BJ (cell line): ENCODE measurements around the gene HSPA1B. TPM values are rescaled to one million over a fixed set of nuclear protein-coding genes. Genes with fewer than 3 reads are reported as not detected.

Source experiments
- CTCF ChIA-PET: fragments of 350-600 bp; formaldehyde crosslinking; extraction: SDS; loops from one replicate; lab custom pipeline; 2021; ENCODE audit warnings: antibody characterized with exemption, inconsistent platforms; lab: Yijun Ruan, JAX
- POLR2A ChIA-PET: fragments of 300-600 bp; sonication (Branson Sonifier 250); formaldehyde crosslinking; extraction: SDS; loops from one replicate; lab custom pipeline; 2021; ENCODE audit warnings: antibody characterized with exemption; lab: Charles Lee
- DNase-seq: peaks from one replicate; pipeline ENCODE4 v3.0.0-alpha.2; 2011; ENCODE audit warnings: low read depth
- H3K27me3 ChIP-seq: 2 replicates; pipeline ENCODE4 v1.6.0; 2011; ENCODE audit warnings: low read length; ENCODE audit not compliant: control insufficient read depth, insufficient read depth
- H3K36me3 ChIP-seq: 2 replicates; pipeline ENCODE4 v1.5.1; 2011; ENCODE audit warnings: low read length; ENCODE audit not compliant: control insufficient read depth, insufficient read depth
- H3K4me3 ChIP-seq: 2 replicates; pipeline ENCODE4 v1.5.1; 2011; ENCODE audit warnings: low read depth, mild to moderate bottlenecking, control low read depth, low read length
- polyA plus RNA-seq: library from polyadenylated mRNA; depleted of rRNA; stranded (reverse); fragments of >200 nt; gene quantifications from 2 replicates; pipeline ENCODE4 v1.2.3, GENCODE V29; 2011
- TF ChIP-seq, protein P1 (sequence below): IDR thresholded peaks from 2 replicates; pipeline ENCODE4 v1.5.1; 2011; ENCODE audit warnings: low read depth, mild to moderate bottlenecking, control low read depth, inconsistent platforms, low read length, moderate library complexity; ENCODE audit not compliant: insufficient read depth

Gene HSPA1B
- polyA plus RNA-seq, 1 experiment, result 42.8 TPM

DNA sequence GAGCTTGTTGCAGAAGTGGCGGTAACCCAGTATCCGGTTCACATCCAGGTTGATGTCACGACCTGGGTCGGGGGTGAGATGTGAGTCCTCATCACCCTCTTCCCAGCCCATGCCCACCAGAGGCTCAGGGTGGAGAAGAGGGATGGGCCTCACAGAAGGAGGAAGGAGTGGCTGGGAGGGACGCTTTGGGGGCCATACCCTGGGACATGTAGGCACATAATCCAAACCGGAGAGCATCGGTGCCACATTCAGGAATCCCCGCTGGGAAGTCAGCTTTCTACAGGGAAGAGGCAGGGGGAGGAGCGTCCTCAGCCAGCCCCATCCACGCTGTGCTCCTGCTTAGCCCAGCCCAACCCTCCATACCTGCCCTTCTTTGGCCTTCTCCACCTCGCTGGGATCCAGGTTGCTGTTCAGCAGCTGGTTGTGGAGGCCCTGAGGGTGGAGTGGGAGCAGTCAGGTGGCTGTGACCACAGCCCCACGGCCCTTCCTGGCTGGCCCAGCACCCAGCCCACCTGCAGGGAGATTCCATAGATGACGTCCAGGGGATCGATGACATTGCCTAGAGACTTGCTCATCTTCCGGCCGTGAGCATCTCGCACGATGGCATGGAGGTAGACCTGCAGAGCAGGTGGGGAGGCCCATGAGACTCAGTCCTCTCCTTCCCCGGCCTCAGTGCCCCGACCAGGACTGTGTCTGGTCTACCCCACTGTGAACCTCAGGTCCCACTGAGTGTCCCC lies 46.9 kb upstream of the HSPA1B start:
- Histone ChIP-seq H3K4me3 (no peak overlapping the region), H3K36me3 (peaks cover 48% of the 10 kb centered on the region), H3K27me3 (no peaks in the 10 kb centered on the region)
- no peak for DNase-seq
- ChIA-PET CTCF (interaction anchor here (1.1 to 3.3 kb wide), 2 partner anchors 11 kb away, joined by 4 to 14 read pairs; no protein-coding TSS in a partner anchor), POLR2A (no interaction called here)
- TF ChIP-seq, protein P1, sequence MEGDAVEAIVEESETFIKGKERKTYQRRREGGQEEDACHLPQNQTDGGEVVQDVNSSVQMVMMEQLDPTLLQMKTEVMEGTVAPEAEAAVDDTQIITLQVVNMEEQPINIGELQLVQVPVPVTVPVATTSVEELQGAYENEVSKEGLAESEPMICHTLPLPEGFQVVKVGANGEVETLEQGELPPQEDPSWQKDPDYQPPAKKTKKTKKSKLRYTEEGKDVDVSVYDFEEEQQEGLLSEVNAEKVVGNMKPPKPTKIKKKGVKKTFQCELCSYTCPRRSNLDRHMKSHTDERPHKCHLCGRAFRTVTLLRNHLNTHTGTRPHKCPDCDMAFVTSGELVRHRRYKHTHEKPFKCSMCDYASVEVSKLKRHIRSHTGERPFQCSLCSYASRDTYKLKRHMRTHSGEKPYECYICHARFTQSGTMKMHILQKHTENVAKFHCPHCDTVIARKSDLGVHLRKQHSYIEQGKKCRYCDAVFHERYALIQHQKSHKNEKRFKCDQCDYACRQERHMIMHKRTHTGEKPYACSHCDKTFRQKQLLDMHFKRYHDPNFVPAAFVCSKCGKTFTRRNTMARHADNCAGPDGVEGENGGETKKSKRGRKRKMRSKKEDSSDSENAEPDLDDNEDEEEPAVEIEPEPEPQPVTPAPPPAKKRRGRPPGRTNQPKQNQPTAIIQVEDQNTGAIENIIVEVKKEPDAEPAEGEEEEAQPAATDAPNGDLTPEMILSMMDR, result no peak

DNA sequence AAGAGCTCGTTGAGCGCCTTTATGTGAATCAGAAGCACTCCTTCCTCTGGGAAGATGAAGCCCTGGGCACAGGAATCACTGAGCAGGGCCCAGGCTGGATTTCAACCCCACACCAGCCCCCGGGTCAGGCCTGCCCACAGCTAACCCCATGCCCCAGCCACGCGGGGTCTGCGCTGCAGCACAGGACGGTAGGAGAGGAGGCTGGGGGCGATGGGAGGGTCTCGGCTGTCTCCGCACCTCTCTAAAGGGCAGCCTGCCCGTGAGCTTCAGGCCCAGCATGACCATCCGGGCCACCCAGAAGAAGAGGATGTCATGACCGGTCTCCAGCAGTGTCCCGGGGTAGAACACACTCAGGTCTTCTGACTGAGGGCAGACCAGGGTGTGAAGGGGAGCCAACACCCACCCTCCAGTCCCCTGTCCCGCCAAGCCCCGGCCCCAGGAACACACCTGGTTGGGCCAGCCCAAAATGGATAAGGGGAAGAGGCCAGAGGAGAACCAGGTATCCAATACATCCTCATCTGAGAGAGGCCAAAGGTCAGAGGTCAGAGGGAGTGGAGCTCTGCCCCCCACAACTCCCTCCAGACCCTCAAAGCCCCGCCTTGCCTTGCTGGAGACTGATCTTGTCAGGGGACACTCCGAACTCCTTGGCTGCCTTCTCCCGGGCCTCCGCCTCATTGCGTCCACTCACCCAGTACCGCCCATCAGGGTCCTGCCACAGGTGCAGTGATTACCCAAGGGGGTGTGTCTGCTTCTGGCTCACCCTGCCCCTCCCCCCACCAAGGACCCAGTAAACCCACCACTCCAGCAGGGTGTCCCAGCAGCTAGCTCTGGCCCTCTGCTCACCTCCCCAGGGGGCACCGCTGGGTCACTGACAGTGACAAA lies 46.1 kb upstream of the HSPA1B start:
- ChIA-PET POLR2A (no interaction called here), CTCF (interaction anchor here (3.3 kb wide), 1 partner anchor 12 kb away, joined by 14 read pairs; no protein-coding TSS in a partner anchor)
- DNase-seq, result no peak
- peaks cover 48% of the 10 kb centered on the region for H3K36me3 ChIP-seq
- no peaks in the 10 kb centered on the region for H3K27me3 ChIP-seq
- no peak overlapping the region for H3K4me3 ChIP-seq
- TF ChIP-seq, protein P1, result no peak

DNA sequence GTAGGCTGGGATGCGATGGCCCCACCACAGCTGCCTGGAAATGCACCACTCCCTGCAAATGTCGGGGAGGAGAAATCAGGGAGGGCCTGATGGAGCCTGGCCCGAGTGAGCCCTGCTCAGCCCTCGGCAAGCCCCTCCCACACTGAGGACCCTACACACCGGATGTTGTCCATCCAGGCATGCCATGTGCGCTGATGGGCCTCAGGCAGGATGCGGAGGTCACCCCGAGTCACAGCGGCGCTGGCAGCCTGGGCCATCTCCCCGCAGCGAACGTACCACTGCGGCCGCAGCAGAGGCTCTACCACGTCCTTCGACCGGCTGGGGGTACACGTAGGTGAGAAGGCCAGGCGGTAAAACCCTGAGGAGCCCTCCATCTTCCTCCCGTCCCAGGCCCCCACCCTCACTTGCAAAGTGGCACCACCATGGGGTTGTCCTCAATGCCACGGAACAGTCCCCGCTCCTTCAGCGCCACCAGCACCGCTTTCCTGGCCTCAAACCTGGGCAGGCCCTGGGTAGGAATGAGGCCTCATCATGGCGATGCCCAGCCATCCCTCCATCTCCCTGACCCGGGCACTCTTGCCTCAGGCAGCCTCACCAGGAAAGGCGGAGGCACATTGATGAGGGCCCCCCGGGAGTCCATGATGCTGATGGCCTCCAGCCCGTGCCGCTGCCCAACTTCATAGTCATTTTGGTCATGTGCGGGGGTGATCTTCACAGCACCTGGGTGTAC lies 45.2 kb upstream of the HSPA1B start:
- ChIA-PET POLR2A (no interaction called here), CTCF (no interaction called here)
- TF ChIP-seq, protein P1, result no peak

DNA sequence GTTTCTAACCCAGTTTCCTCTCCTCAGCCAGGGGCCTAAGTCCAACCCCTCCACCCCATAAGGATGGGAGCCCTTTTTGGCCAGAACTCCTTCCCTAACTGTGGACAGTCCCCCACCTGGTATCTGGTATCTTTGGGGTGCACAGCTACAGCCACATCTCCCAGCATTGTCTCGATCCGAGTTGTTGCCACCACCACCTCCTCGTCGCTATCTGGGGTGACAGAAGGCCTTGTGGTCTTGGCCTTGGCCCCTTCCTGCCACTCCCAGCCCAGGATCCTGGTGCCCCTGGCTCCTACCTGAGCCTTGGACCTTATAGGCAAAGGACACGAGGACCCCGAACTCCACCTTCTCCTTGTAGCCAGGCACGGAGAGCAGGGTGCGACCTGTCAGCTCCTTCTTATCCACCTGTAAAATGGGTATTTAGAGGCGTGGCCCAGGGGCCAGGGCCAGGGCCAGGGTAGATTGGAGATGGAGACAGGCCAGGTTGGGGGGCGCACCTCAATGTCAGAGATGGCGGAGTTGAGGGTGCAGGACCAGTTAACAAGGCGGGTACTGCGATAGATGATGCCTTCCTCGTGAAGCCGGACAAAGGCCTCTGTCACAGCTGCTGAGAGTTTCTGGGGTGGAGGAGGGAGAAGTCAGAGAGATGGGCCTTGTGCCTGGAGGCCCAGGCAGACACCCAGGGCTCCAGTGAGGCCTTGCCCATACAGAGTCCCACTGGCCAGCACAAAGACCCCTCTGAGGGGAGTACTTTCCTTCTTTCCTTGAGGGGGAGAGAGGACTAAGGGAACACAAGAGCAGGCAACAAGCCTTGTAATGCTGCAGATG lies 43.2 kb upstream of the HSPA1B start:
- Histone ChIP-seq H3K4me3 (no peak overlapping the region), H3K27me3 (no peaks in the 10 kb centered on the region), H3K36me3 (peaks cover 41% of the 10 kb centered on the region)
- POLR2A ChIA-PET, result no interaction called here
- CTCF ChIA-PET, result interaction anchor here (1.6 to 2.1 kb wide), 2 partner anchors 12 to 14 kb away, joined by 5 read pairs; partner anchors contain the start of gene VARS1
- TF ChIP-seq, protein P1, result no peak
- no peak for DNase-seq

More for the DNA sequence above, 45.2 kb upstream of the HSPA1B start:
- DNase-seq, result no peak
- Histone ChIP-seq H3K4me3 (no peak overlapping the region), H3K36me3 (peaks cover 48% of the 10 kb centered on the region), H3K27me3 (no peaks in the 10 kb centered on the region)
